Measurements from ENCODE around the gene AHNAK.

GRCh38 chr11:62505440-62506091, 41.0 kb downstream of the AHNAK start:
- TF ChIP-seq POLR2A (IDR thresholded peaks at IDR 0.05), result no peak
- TF ChIP-seq, protein P1, sequence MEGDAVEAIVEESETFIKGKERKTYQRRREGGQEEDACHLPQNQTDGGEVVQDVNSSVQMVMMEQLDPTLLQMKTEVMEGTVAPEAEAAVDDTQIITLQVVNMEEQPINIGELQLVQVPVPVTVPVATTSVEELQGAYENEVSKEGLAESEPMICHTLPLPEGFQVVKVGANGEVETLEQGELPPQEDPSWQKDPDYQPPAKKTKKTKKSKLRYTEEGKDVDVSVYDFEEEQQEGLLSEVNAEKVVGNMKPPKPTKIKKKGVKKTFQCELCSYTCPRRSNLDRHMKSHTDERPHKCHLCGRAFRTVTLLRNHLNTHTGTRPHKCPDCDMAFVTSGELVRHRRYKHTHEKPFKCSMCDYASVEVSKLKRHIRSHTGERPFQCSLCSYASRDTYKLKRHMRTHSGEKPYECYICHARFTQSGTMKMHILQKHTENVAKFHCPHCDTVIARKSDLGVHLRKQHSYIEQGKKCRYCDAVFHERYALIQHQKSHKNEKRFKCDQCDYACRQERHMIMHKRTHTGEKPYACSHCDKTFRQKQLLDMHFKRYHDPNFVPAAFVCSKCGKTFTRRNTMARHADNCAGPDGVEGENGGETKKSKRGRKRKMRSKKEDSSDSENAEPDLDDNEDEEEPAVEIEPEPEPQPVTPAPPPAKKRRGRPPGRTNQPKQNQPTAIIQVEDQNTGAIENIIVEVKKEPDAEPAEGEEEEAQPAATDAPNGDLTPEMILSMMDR (IDR thresholded peaks at IDR 0.05 in 4 of 5, conservative IDR thresholded peaks at IDR 0.05 in 1 of 5), result no peak
